Measurements from ENCODE around the gene RBM38.

Gene RBM38

DNA sequence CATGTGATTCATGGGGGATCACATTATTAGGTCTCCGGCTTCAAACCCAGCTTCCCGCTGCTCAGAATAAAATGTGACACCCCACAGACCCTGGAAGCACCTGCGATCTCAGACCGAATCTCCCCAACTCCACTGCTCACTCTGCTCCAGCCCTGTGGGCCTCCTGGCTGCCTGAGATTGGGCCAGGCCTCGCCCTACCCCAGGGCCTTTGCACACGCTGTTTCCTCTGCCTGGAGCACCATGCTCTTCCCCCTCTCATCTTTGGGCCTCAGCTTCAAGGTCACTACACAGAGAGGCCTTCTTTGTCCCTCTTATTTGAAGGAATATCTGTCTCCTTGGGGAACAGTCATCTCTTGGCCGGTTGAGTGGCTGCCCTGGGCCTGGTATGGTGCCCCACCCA, 48.8 kb downstream of the RBM38 start:
- DNase-seq = no peak

DNA sequence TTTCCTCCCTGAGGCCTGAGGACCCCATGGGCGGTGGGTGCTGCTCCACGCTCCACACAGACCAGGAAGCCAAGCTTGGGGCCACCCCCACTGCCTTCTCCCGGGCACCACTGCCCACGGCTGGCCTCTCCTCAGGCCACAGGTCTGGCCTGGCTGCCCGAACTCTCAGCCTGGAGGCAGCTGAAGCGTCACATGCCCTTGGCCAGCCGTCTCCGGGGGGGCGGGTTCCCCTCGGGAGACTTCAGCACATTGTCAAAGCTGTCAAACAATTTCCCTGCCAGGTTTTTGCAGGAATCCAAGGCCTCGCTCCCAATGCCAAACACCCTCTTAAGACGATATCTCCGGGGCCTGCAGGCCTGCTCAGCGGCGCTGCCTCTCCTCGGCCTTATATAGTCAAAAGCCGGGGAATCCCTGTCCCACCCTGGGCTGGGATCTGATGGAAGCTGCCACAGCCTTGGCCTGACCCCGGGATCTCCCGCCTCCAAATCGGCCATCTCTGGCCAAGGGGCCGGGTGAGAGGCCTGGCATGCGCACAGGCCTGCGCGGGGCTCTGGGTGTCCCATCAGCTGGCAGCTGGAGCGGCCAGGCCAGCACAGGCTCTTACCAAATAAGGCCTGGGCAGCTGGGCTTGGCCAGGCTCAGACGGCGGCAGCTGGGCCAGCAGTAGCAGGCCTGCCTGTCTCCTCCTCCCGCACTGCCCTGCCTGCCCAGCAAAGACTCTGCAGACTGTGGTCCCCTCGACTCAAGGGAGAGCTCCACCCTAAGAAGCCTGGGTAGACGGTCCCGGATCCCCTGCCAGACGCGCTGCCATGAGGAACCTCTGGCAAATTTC, 49.7 kb downstream of the RBM38 start:
- DNase-seq = peak; percentile 38

DNA sequence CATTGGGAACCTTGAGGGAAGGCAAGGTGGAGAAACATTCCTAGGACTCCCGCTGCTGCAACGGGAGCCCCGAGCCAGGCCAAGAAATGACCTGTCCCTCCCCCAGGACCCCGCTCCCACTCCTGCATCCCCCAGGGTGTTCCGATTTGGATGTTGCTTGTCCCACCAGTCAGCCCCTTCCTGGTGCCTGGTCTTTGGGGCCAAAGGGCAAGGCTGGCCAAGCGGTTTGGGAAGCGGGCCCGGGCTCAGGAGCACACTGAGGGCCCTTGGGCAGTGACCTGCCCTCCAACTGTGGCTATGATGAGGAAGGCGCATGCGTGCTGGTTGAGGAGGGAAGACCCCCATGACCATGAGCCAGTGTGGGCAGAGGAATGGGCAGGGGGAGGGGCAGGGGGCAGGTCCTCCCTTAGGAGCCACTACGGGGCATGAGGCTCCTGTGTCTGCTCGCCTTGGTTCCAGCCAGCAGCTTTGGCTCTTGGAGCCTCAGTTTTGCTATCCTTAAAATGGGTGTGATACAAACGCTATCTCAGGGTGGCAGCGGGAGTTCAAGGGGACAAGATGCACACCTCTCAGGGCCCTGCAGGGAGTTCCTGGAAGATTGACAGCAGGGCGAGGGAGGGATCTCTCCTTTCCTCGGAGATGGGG, 50.4 kb downstream of the RBM38 start:
- no peak for DNase-seq

DNA sequence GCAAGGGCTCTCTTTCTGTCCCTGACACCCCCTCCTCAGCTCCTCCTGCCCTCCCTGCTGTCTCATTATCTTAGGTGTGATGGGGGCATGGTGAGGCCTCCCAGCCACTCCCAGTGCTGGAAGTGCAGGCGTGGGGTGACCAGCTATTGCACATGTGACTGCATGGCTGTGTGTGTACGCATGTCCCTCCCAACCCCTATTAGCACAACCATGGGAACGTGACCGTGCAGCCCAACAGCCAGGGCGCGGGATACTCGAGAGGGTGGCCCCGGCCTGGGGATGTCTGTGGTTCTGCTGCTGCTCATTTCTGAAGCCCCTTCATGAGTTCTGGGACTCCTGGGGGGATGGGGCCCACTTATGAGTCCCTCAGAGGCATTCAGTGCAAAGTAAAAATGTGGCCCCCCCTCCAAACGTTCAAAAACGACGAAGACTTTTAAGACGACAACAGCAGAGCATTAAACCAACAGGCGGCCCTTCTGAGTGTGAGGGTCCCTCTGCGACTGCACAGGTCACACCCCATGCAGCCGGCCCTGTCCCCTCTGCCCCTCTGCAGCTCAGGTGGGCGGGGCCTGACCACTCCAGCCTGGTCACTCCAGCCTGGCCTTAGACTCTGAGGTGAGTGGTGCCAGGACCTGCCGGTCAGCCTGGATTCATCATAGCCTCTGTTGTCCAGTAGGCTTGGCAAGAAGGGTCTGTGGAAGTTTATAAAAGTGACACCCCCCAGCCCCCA, 51.1 kb downstream of the RBM38 start:
- no peak for DNase-seq

DNA sequence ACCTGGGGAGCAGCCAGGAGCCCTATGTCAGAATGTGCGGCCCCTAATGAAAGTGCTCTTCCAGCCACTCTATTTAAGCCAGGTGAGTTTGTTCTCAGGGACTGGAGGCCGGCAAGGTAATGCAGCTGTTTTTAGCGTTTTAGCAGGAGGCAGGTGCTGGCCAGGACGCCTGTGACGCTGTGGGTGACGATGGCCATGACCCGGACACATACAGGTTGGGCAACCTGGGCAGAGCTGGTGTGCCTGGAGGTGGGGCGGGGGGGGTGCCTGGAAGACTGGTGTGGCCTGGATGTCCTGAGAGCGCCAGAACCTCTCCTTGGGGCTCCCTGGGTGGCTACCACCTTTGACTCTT, 51.7 kb downstream of the RBM38 start:
- DNase-seq = no peak

DNA sequence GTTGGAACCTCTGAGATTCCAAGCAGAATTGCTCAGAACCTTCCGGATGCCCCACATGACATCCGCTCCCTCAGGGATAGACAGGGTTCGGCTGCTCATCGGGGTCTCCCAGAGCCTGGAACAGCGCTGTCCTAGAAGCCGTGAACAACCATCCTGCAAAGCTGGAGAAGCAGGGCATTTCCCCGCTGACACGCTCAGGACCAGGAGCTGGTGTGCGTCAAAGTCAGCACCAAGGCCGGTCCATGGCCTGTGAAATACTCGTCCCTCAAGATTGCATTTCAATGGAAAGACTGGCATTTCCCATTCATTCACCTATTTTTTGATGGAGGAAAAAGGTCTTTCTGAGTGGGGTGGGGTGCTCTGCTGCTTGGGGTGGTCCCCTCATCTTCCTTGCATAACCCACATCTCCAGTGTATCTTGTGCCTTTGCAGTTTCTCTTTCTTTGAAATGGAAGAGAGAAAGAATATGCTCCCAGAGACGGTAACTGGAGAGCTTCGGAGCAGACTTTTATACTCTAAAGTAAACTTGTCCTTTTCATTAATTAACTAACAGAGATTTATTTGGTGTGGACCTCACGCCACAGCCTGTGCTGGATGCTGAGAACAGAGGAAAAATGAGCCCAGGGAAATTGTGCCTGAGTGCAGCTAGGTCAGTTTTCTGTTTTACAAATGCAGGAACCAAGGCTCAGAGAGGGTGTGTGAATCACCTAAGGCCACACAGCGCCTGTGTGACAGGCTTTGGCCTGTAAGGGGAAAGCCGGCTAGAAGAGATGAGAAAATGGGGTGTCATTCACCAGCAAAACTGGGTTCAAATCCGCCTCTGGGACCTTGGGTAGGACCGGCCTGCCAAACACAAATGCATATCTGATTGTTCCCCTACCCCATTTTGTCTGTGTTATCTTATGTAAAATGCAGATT, 52.4 kb downstream of the RBM38 start:
- no peak for DNase-seq

DNA sequence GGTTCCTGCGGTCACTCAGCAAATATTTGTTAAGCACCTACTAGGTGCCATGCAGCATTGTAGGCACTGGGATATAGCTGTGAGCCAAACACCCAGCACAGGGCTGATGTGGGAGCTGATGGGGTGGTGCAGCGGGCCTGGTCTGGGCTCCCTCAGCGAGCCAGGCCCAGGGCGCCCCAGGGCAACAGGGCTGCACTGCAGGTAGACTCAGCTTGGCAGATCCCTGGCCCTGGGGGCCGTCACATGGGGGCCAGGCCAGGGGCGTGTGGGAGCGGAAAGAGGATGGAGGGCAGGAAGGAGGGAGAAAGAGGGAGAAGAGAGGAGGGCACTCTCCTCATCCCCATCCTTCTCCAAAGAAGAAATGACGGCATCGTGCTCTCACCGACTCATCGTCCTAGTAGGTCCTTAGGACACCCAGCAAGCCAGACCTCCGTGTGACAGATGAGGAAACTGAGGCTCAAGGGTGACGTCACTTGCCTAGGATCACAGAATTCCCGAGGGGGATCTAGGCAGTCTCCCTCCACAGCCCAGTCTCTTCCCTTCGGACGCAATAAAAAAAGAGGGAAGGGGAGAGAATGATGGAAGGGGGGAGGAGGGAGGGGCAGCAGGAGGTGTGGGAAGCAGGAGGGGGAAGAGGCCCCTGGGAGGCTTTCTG, 53.3 kb downstream of the RBM38 start:
- no peak for DNase-seq

DNA sequence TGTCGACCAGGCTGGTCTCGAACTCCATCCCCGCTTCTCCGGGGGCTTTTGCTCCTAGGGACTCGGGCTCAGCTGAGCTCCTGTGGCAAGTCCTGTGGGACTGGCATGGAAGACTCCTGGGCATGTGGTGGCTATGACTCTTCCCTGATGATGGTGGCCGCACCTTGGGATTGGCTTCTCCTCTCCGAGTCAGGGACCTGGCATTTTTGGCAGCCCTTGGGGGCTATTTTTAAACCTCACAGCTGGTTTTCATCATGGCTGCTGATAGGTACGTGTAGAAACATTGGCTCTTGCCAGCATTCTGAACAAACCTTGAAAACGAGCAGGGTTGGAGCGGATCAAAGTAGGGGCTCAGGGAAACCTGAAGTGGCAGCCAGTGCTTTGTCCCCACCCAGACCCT, 54.1 kb downstream of the RBM38 start:
- DNase-seq = peak; percentile 54

DNA sequence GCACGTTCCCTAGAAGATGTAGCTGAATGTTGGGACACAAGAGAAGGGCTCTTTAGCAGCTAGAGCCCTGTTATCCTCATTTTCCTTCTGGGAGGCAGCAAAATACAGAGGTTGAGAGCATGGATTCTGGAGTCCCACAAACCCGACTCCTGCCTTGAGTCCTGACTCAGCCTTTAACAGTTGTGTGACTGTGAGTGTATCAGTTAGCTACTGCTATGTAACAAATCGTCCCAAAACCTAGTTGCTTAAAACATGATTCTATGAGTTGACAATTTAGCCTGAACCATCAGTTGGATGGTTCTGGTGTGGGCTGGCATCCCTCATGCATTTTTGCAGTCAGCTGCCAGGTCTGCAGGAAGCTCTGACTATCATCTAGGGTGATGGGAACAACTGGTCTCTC, 54.6 kb downstream of the RBM38 start:
- no peak for DNase-seq

DNA sequence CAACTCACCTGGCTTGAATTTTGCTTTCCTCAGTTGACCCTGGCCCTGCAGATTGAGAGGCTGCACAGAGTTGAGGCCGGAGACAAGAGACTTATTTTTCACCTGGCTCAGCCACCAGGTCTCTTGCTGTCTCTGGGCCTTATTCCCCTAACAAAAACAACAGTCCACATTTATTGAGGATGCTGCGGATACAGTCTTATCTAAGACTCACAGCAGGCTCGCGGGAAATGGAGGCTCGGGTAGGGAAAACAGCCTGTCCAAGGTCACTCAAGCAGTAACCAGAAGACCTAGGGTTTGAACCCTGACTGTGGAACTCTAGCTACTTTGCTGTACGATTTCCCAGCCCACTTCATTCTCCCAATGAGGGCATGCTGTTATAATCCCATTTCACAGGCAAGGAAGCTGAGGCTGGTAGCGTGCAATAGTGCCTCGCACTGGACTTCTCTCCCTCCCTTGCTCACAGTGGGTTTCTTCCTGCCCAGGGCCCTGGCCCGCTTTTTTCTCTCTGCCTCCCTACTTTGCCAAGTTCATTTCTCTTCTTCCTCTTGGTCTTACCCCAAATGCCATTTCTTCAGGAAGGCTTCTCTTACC, 57.7 kb downstream of the RBM38 start:
- no peak for DNase-seq

DNA sequence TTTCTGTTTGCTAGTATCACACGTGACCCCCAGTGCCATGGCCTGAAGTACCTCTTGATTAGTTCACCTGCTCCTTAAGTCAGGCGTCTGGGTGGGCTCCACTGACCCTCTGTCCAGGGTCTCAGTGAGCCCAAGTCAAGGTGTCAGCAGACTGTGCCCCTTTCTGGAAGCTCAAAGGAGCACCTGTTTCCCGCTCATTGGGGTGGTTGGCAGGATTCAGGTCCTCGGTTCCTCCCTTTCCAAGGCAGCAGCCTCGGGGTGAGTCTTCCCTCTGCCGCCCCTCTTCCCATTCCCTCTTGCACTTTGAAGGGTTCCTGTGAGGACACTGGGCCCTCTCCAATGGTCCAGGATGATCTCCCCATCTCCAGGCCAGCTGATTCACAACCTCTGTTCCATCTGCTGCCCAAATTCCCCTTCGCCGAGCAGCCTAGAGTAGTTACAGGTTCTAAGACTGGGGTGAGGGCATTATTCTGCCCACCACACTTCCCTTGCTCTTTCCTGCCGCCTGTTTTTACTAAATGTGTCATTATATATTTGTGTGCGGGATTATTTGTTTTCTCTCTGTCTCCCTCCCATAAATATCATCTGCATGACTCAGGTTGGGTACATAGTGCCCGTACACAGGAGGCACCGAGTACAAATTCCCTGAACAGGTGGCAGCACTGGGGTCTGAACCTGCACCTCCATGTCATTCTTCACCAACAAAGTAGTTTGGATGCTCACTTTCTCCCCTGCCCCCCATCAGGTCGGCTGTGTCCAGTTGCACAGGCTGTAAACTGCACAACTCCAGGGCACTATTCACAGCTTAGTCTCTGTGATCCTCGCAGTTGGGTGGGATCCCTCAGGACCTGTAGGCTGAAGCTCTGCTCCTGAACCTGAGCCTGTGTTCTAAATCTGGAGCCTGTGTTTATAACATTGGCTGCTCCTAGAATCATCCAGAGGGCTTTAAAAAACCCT, 58.5 kb downstream of the RBM38 start:
- DNase-seq = no peak

DNA sequence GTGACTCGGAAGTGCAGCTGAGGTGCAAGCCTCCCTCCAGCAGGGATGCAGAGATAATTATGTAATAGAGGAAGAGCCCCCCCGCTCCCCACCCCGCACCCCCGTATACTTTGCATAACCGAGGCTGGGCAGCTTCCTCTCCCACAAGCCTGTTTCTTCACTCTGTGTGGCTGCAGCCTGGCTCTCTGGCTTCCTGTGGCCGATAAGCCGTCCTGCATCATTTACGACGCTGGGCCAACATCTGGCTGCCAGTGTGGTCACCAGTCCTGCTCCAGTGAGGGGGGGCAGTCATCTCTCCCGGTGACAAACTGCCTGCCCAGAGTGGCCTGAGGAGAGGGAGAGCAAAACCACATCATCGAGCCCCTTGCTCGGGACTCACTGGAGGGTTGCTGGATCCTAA, 59.2 kb downstream of the RBM38 start:
- DNase-seq = no peak

DNA sequence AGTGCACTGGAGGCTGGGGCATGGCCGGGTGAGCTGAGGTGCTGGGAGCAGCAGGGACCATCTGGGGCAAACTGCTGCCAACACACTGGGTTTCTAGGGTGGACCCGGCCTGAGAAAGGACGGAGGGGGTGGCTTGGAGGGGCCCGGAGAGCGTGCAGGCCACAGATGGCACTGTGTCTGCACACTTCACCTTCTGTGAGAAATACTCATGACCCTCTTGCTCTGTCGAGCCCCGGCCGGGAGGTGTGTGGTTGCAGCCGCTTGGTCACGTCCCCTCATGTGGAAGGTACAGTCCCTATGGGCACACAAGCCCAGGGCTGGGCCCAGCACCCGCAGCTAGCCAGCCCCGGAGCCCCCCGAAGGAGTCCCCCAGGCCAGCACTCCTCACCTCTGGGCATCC, 59.7 kb downstream of the RBM38 start:
- no peak for DNase-seq

DNA sequence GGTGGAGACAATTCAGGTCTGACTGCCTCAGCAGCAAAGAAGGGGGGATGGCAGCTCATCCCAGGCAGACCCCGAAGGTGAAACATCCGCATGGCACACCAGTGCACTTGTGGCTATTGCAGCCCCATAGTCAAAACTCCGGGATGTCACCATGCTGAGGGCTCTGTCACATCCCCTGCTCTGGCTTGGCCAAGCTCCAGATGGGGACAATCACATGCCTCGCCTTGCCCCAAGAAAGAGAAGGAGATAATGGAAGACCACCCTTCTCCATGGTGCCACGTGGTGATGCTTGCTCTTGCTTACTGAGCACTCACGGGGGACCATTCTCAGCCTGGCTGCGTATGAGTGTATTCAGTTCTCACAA, 60.2 kb downstream of the RBM38 start:
- no peak for DNase-seq

DNA sequence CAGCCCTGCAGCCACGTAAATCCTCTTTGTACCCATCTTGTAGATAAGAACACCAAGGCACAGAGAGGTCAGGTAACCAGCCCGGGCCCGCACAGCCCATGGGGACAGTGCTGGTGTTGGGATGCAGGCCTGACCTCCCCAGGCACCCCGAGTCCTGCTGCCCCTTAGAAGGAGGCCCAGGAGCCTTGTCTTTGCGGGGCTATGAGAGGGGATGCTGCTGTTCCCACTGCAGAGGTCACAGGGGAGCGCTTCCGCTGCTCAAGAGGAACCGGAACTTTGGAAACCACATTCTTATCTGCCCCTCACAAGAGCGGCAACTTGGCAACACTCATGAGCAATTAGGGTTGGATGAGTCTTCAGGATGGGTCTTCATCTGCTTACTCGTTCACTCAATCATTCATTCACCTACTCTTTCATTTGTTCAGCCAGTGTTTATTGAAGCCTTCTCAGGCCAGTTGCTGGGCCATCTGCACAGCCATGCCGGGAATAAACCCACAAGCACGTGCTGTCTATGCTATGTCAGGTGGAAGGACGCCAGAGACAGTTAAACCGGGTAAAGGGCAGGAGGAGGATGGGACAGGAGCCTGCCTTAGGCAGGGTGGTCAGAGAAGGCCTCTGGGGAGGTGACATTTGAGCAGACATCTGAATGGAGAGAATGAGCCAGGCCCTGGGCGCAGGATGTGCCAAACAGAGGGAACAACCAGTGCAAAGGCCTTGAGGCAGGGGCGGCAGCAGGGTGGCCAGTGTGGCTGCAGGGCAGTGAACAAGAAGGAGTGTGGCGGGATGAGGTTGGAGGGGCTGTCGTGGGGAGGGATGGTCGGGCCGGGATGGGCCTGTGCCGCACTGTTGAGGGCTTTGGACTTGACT, 60.8 kb downstream of the RBM38 start:
- DNase-seq = no peak

DNA sequence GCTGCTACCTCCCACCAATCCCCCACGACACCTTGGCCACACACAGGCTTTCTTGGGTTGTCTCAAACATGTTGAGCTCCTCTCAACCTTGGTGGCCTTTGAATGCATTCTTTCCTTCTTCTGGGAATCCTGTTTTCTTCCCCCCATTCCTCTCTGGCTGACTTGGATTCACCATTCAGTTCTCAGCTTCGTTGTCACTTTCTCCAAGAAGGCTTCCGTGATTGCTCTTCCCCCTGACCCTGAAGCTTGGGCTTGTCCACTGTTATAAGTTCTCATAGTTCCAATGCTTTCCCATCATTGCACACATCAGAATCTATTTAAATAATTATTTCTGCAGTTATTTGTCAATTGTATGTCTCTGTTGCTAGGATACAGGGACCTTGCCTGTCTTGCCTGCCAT, 64.2 kb downstream of the RBM38 start:
- DNase-seq = no peak

DNA sequence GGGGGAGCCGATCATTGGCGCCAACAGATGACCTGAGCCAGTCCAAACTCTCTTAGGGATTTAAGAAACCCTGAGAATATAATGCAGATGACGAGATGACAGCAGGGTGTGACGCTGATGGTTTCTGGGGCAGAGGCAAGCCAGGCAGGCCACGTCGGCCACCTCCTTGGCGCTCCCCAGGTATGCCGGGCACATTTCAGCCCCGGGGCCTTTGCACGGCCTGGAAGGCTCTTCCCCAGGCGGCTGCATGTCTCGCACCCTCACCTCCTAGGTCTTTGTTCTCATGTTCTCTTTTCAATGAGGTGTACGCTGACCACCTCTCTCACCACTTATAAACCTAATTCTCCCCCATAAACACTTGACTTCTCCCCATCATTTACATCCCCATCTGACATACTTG, 64.9 kb downstream of the RBM38 start:
- DNase-seq = no peak

DNA sequence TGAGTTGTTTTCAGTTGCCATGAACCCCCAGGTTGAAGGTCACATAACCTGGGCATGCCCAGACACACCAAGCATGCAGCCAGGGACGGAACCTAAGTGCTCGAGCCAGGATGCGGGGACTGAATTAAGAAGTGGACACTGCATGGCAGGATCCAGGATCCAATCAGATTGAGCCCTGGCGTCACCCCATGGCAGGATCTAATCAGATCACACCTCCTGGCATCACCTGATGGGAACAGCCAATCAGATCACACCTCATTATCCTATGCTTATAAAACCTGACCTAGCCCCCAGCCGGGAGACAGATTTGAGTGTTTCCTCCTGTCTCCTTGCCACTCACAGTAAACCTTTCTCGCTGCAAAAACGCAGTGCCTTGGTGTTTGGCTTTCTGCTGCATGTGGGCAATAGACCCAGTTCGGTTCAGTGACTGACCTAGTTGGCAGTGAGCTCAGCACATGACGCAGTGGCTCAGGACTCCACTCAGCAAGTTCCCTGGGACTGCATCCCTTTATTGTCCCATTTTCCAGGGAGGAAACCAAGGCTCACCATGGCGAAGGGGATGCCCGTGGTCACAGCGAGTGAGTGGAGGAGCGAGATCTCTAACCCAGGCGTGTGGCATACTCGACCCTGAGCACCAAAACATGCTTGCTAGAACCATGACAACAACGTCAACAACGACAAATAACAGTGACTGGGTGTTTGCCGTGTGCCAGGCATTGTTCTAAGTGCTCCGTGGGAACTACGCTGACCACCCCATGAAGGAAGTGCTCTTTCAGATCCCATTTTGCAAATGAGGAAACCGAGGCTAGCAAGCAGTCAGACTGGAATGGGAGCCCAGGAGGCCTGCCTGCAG, 66.3 kb downstream of the RBM38 start:
- no peak for DNase-seq

All from HCEC 1CT (cell line).